NOMO-1 treated with DMSO at 0.1 percent for 48 hours (cell line): ENCODE results near the gene RBM19.
A peak's percentile ranks its signal among the peaks of the same experiment; 100 is the strongest.

Experiments used
- DNase-seq: peaks from one replicate; lab custom pipeline; 2025; ENCODE audit not compliant: unreplicated experiment; lab: John Stamatoyannopoulos, UW

The RBM19 gene

DNA sequence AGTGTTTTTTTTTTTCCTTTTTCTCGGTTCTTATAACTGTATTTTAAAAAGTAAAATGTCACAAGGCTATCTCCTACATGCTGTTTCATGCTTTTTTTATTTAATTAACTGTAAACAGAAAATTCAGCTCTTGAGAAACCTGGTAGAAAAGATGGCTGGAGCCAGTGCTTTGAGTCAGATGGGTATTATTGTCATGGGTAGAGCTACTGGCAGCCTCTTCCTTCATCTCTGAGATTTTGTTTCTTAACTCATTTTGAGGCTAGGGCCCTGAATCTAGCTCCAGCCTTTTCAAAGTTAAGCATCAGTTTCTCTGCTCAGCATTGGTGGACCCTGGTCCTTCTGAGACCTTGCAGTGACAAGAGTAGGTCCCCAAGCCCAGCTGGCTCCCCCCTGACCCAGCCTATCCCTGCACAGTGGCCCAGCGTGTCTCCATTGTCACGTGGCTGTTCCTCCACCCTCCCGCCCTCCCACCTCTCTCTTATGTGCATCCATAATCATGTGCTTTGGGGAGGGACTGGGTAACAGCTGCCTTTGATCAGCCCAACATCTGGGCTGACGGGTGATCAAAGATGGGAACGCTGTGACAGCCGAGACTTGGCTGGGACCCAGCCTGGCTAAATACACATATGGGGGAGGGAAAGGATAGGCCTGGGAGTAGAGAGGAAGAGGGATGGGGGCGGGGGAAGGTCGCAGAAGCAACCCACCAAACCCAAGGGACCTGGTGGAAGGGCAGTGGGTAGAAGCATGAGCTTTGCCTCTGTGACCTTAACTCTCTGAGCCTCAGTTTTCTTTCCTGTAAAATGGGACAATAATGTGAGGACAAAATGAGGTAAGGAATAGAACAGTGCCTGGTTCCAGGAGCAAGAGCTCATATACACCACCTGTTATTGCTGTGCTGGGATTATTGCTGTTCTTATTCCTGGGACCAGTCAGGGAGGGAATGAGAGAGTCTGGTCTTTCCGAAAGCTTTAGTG, 24.4 kb upstream of the RBM19 start:
- no peak for DNase-seq

DNA sequence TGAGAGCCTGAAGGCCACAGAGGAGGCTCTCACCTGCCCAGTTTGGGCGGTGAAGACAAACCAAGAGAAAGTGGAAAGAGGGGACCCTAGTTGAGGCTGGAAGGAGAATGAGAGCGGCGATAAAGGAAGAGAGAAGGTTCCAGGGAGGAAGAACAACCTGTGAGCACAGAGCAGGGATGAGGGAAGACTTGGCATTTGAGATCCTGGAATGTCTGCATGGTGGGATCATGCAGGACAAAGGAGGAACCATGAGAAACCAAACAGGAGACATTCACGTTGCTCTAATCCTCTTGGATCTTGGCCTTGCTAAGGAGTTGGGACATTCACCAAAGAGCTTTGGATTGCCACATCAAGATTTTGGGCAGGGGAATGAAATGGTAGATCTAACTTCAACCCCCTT, 22.9 kb upstream of the RBM19 start:
- DNase-seq, result no peak

- DNase-seq, result no peak
Observed at GRCh38 chr12:113988064-113988451, 21.9 kb upstream of the RBM19 start.

DNA sequence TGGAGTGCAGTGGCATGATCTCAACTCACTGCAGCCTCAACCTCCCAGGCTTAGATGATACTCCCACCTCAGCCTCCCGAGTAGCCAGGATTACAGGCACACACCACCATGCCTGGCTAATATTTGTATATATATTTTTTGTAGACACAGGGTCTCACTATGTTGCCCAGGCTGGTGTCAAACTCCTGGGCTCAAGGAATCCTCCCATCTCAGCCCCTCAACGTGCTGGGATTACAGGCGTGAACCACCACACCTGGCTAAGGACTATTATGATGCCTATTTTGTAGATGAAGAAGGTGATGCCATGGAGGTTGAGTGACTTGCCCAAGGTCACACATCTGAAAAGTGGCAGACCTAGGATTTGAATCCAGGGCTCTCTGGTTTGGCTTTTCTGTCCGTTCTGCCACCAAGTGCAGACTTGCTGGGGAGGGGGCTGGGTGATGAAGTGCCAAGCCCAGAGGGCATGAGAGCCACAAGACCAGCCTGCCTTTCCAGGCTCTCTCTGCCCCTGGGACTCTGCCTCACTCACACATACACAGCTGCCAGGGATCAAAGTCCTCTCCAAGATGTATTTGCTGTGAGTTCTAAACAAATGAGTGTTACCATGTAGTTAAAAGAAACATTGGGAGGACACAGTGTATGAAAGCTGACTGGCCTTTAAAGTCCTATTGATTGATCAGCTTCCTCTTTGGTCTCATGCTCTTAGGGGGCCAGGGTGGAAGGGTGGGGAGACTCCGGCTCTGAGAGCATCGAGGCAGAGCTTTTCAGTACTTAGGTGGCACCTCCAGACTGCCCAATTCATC, 21.3 kb upstream of the RBM19 start:
- no peak for DNase-seq

DNA sequence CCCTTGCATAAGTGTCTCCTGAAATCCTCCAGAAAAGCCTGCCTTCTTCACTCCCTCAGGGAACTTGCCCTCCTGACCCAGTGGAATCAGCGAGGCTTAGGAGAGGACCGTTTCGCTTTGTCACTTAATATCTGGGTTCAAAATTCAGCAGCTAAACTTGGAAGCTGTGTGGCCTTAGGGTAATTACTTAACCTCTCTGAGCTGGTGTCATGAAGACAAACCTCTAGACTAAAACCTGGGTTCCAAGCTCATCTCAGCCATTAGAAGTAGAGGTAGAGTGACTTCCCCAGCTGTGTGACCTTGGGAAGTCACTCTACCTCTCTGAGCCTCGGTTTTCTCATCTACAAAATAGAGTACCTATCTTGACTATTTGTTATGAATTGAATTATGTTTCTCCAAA, 18.3 kb upstream of the RBM19 start:
- no peak for DNase-seq

DNA sequence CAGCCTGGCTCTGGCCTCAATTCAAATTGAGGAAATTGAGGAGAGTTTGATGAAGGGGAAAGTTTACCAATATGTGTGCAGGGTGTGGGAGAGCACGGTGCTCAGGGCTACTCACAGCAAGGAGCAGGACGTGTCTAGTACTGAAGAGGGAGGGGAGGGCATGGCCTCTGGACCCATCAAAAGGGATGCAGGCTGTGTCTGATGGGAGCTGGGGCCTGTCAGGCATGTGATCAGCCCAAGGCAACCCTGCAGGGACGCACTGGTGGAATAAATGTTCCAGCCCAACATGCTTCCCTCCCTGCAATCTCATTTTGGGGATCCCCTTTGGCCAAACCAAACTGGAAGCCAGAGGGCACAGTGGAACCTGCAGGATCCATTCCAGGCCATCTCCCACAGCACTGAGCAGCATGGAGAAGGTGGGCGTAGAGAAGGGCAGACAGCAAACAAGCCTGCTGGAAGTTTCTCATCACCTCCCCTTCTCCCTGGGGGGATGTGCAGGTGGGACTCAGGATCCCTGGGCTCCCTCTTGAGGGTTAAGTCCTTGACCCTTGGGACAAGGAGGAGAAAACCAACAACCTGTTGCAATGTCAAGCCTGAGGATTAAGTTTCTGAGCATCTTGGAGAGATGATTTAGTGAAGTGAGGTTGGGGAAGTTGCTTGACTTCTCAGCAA, 17.8 kb upstream of the RBM19 start:
- no peak for DNase-seq

DNA sequence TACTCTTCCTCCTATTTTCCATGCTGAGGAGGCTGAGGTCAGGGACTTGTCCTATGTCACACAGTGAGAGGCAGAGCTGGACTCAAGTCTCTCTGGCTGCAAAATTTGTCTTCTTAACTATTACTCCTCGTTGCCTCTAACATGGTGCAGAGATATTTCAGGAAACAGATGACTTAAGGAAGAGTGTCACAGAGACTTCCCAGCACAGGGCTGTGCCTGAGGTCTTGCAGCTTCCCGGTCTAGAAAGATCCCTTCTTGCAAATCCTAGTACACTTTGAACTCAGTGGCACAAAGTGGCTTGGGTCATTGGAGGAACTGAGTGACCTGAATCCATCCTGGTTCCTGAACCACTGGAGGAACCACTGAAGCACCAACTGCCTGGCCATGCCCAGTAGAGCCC, 17.1 kb upstream of the RBM19 start:
- DNase-seq, result no peak

GRCh38 chr12:113981876-113982275, 15.8 kb upstream of the RBM19 start:
- no peak for DNase-seq

GRCh38 chr12:113980537-113981337, 14.6 kb upstream of the RBM19 start:
- peak; percentile 65 for DNase-seq

- no peak for DNase-seq
Observed at GRCh38 chr12:113980054-113980453, 13.9 kb upstream of the RBM19 start.

- no peak for DNase-seq
Observed at GRCh38 chr12:113978080-113978479, 12.0 kb upstream of the RBM19 start.

GRCh38 chr12:113974006-113974405, 7.9 kb upstream of the RBM19 start:
- DNase-seq, result no peak

GRCh38 chr12:113973109-113973904, 7.2 kb upstream of the RBM19 start:
- no peak for DNase-seq

DNA sequence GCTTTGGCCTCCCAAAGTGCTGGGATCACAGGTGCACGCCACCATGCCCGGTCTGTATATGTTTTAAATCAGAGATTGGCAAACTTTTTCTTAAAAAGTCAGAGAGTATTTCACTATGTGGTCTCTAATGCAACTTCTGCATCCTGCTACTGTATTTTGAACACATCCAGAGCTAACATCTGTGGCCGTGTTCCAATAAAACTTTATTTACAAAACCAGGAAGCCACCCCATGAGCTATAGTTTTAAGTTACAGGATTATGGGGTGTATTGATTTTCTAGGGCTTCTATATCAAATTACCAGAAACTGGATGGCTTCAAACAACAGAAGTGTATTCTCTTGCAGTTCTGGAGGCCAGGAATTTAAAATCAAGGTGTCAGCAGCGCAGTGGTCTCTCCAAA, 5.3 kb upstream of the RBM19 start:
- no peak for DNase-seq

- no peak for DNase-seq
Observed at GRCh38 chr12:113970211-113970610, 4.1 kb upstream of the RBM19 start.

DNA sequence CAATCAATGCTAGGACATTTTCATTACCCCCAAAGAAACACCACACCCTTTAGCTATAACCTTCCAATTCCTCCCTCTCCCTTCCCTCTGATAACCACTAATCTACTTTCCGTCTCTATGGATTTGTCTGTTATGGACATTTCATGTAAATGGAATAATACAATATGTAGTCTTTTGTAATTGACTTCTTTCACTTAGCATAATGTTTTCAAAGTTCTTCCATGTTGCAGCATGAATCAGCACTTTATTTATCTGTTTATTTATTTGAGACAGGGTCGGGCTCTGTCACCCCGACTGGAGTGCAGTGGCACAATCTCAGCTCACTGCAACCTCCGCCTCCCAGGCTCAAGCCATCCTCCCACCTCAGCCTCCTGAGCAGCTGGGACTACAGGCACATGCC, 1.2 kb upstream of the RBM19 start:
- DNase-seq, result no peak

DNA sequence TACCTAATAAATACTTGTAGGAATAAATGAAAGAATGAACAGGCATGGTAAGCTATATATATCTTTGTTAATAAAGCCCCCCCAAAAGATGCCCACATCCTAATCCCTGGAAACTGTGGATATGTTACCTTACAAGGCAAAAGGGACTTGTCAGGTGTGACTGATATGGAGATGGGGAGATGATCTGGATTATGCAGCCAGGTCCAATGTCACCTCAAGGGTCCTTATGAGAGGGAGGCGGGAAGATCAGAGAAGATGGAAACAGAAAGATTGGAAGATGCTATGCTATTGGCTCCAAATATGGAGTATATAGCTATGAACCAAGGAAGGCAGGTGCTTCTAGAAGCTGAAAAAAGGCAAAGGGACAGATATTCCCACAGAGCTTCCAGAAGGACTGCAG, 3.4 kb downstream of the RBM19 start:
- no peak for DNase-seq

- DNase-seq, result peak; percentile 54
Observed at GRCh38 chr12:113961921-113962710, 4.0 kb downstream of the RBM19 start.

- DNase-seq, result no peak
Observed at GRCh38 chr12:113960030-113960429, 6.1 kb downstream of the RBM19 start.
